NCI-H82 treated with DMSO at 0.1 percent for 48 hours (cell line): ENCODE measurements around the gene FRMD7.

Experiments used
- DNase-seq: peaks from one replicate; lab custom pipeline; 2025; ENCODE audit not compliant: unreplicated experiment; lab: John Stamatoyannopoulos, UW

The FRMD7 gene

GRCh38 chrX:132040066-132040465 is 87.8 kb downstream of the FRMD7 start:
- DNase-seq, result no peak

GRCh38 chrX:132037479-132037993 is 90.3 kb downstream of the FRMD7 start:
- no peak for DNase-seq

- DNase-seq, result no peak
Observed at GRCh38 chrX:132034648-132035047, 93.2 kb downstream of the FRMD7 start.

GRCh38 chrX:132033166-132033565 is 94.7 kb downstream of the FRMD7 start:
- DNase-seq, result no peak

GRCh38 chrX:132031867-132032266 is 96.0 kb downstream of the FRMD7 start:
- DNase-seq, result no peak

GRCh38 chrX:132030264-132030663 is 97.6 kb downstream of the FRMD7 start:
- DNase-seq, result no peak
